ENCODE measurements around the gene MTLN. TPM values are rescaled to one million over a fixed set of nuclear protein-coding genes. Genes with fewer than 3 reads are reported as not detected.
A peak's percentile ranks its signal among the peaks of the same experiment; 100 is the strongest.
"Not testable (repeated sequence)": the region's sequence is repeated elsewhere in the genome, so short reads cannot be mapped to it uniquely, and the experiment has no call there.

The MTLN gene, protein sequence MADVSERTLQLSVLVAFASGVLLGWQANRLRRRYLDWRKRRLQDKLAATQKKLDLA
- 10 to 100 TPM; 35.1 to 41.7 TPM for total RNA-seq
- polyA plus RNA-seq, result 100 to 1,000 TPM; 125 to 186 (median 143) TPM
- 1.5 to 10.8 (median 4.6) reads per million in 6 experiments for total RNA-seq

- ATAC-seq, result peak; percentile 94 to 95
- Mint-ChIP-seq H3K36me3 (peaks cover 0 to 22% (median 0%) of the 10 kb centered on the region in 3 donors), H3K27ac (peak within 1 kb of the TSS; percentile 92 to 97 (median 96)), H3K27me3 (peaks cover 8 to 29% (median 22%) of the 10 kb centered on the region in 5 donors), H3K4me3 (peak within 1 kb of the TSS; percentile 86 to 97 (median 94)), H3K4me1 (peaks cover 19 to 33% (median 21%) of the 10 kb centered on the region in 4 donors), H3K9me3 (peaks cover 0 to 4% (median 0%) of the 10 kb centered on the region in 9 donors)
- POLR2A ChIA-PET, result no interaction called here
- peak; percentile 56 to 85 (median 71) for DNase-seq
Observed at GRCh38 chr2:110211938-110212858, at the start of gene MTLN. MTLN (minus strand) TSS chr2:110212547; CDS start chr2:110212525, 22 bp downstream.

- H3K27me3 Mint-ChIP-seq, H3K4me1 Mint-ChIP-seq, ATAC-seq, H3K36me3 Mint-ChIP-seq, DNase-seq, H3K4me3 Mint-ChIP-seq, H3K27ac Mint-ChIP-seq, POLR2A ChIA-PET, H3K9me3 Mint-ChIP-seq: not testable (repeated sequence)
Observed at GRCh38 chr2:110261910-110262309, 49.6 kb upstream of the MTLN start.

DNA sequence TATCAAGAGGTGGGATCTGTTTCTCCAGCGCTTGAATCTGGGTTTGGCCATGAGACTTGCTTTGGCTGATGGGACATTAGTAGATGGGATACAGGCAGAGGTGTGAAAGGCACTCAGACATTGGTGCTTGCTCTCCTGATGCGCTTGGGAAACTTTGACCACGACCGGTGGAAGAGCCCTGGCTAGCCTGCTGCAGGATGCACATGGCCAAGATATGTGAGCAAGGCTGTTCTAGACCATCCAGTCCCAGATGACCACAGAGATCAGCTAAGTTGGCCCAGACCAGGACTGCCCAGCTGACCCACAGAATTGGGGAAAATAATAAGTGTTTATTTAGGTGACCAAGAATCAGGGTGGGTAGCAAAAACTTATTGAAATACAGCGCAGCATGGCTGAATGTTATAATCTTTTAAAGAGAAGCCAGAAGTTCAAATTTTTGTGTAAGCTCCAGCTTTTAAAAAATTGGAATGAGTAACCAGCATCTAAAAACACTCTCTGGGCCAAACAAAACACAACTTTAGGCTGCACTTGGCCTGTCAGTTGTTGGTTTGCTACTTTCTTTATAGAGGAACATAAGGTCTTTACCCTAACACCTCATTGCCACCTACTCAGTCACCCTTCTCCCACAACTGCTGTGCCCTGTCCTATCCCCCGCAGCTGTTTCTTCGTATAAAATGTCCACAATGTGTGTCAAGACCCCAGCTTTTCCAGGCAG, 35.9 kb upstream of the MTLN start:
- DNase-seq, H3K27ac Mint-ChIP-seq, H3K27me3 Mint-ChIP-seq, H3K9me3 Mint-ChIP-seq, H3K36me3 Mint-ChIP-seq, H3K4me3 Mint-ChIP-seq, POLR2A ChIA-PET, H3K4me1 Mint-ChIP-seq, ATAC-seq: not testable (repeated sequence)

- ATAC-seq, result peak; percentile 49 to 59
- H3K36me3 Mint-ChIP-seq, H3K4me1 Mint-ChIP-seq, POLR2A ChIA-PET, DNase-seq, H3K9me3 Mint-ChIP-seq, H3K27ac Mint-ChIP-seq, H3K4me3 Mint-ChIP-seq, H3K27me3 Mint-ChIP-seq: not testable (repeated sequence)
Observed at GRCh38 chr2:110245488-110246435, 33.4 kb upstream of the MTLN start.

GRCh38 chr2:110243283-110243682, 30.9 kb upstream of the MTLN start:
- H3K4me3 Mint-ChIP-seq, H3K27ac Mint-ChIP-seq, H3K36me3 Mint-ChIP-seq, H3K27me3 Mint-ChIP-seq, POLR2A ChIA-PET, ATAC-seq, H3K4me1 Mint-ChIP-seq, DNase-seq, H3K9me3 Mint-ChIP-seq: not testable (repeated sequence)

DNA sequence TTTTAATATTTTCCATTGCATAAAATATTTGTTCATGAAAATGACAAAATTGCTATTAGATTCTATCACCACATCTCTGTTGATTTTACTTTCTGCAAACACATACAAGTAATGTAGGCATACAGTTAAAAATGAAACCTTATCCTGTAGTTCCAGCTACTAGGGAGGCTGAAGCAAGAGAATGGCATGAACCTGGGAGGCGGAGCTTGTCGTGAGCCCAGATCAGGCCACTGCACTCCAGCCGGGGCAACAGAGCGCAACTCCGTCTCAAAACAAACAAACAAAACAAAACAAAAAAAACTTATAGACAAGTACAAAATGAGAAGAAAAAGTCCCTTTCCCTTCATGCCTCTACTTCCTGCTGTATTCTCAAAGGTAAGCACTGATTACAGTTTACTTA, 22.2 kb upstream of the MTLN start:
- POLR2A ChIA-PET, H3K9me3 Mint-ChIP-seq, DNase-seq, H3K36me3 Mint-ChIP-seq, H3K4me1 Mint-ChIP-seq, H3K4me3 Mint-ChIP-seq, ATAC-seq, H3K27ac Mint-ChIP-seq, H3K27me3 Mint-ChIP-seq: not testable (repeated sequence)

DNA sequence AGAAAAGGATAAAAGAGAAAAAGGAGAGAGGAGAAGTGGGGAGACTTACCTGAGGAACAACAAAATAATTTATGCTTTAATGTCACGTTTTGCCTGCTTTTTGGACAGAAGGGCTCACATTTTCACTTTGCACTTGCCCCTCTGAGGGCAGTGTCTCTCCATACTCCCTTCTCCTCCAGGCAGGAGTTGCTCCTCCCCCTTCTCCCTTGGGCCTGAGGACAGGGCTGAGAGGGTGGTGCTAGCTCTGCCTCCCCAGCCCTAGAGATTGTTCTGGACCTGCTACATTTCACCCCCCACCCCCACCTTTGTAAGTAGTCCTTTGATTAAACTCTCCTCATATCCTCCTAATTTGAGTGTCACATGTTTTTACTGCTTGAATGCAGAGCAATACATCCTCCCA, 17.5 kb upstream of the MTLN start:
- ATAC-seq, DNase-seq, H3K9me3 Mint-ChIP-seq, H3K27ac Mint-ChIP-seq, H3K4me1 Mint-ChIP-seq, POLR2A ChIA-PET, H3K36me3 Mint-ChIP-seq, H3K4me3 Mint-ChIP-seq: not testable (repeated sequence)
- peaks cover 12 to 25% (median 17%) of the 10 kb centered on the region in 5 donors for H3K27me3 Mint-ChIP-seq

DNA sequence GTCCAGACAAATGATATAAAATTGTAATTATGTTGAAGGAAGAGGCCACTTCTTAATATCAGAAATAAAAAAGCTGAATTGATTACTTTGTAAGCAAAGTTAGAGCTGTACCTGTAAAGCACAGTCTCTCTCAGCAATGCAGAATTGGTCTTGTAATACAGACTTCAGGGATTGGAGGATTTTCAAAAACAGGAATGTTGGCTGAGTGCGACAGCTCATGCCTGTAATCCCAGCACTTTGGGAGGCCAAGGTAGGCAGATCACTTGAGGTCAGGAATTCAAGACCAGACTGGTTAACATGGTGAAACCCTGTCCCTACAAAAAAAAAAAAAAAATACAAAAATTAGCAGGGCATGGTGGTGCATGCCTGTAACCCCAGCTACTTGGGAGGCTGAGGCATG, 10.3 kb upstream of the MTLN start:
- H3K9me3 Mint-ChIP-seq, H3K4me1 Mint-ChIP-seq, ATAC-seq, H3K27ac Mint-ChIP-seq, H3K36me3 Mint-ChIP-seq, DNase-seq, H3K4me3 Mint-ChIP-seq, POLR2A ChIA-PET: not testable (repeated sequence)
- H3K27me3 Mint-ChIP-seq, result peaks cover 20 to 59% (median 47%) of the 10 kb centered on the region in 5 donors

GRCh38 chr2:110221938-110222337, 9.6 kb upstream of the MTLN start:
- Mint-ChIP-seq H3K27ac (no peak overlapping the region), H3K4me1 (no peaks in the 10 kb centered on the region), H3K36me3 (no peaks in the 10 kb centered on the region), H3K4me3 (no peak overlapping the region), H3K9me3 (peaks cover 0 to 2% (median 0%) of the 10 kb centered on the region in 9 donors), H3K27me3 (peaks cover 15 to 56% (median 41%) of the 10 kb centered on the region in 5 donors)
- no peak for DNase-seq
- ATAC-seq, result no peak
- POLR2A ChIA-PET, result no interaction called here

DNA sequence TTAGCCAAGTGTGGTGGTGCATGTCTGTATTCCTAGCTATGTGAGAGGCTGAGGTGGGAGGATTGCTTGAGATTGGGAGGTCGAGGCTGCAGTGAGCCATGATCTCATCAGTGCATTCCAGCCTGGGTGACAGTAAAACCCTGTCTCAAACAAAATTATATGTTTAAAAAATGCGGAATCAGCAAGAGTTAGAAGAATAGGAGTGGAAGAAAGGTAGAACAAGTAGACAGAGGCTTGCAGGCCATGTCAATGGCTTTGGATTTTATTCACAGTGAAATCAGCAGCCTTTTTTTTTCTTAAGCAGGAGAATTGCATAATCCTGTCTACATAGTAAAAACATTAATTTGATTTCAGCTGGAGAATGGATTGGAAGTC, 7.8 kb upstream of the MTLN start:
- H3K27ac Mint-ChIP-seq, result no peak overlapping the region
- H3K9me3 Mint-ChIP-seq, result peaks cover 0 to 2% (median 0%) of the 10 kb centered on the region in 9 donors
- POLR2A ChIA-PET, result no interaction called here
- H3K36me3 Mint-ChIP-seq, result no peaks in the 10 kb centered on the region
- H3K4me1 Mint-ChIP-seq, result no peaks in the 10 kb centered on the region
- no peak for ATAC-seq
- no peak overlapping the region for H3K4me3 Mint-ChIP-seq
- H3K27me3 Mint-ChIP-seq, result peaks cover 21 to 62% (median 46%) of the 10 kb centered on the region in 5 donors
- DNase-seq, result no peak

DNA sequence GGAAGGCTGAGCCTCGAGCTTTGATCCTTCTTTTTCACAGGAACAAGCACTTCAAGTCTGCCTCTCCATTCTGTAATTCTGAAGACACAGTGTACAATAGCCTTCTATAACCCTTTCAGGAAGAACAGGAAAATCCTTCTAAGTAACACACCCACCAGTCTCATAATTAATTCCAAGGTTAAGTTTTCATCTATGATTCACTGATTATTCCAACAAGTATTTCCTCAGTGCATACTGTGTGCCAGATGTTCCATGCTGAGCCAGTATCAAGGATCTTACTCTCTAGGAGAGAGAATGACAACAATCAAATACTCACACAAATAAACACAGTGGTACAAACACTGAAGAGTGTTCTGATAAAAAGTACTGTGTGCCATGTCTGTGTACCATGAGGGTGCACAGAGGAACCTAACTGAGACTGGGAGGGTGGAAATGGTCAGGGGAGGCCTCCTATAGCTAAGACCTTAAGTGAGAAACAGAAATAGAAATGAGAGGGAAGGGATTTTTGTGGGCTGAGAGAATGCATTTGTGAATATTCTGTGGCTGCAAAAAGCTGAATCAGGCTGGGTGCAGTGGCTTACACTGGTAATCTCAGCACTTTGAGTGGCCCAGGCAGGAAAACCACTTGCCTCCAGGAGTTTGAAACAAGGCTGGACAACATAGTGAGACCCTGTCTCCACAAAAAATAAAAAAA, 7.3 kb upstream of the MTLN start:
- Mint-ChIP-seq H3K27me3 (peaks cover 23 to 67% (median 49%) of the 10 kb centered on the region in 5 donors), H3K27ac (no peak overlapping the region), H3K9me3 (peaks cover 0 to 2% (median 0%) of the 10 kb centered on the region in 9 donors), H3K4me3 (no peak overlapping the region), H3K4me1 (no peaks in the 10 kb centered on the region), H3K36me3 (no peaks in the 10 kb centered on the region)
- ATAC-seq (no peak), DNase-seq (no peak)
- POLR2A ChIA-PET, result no interaction called here

DNA sequence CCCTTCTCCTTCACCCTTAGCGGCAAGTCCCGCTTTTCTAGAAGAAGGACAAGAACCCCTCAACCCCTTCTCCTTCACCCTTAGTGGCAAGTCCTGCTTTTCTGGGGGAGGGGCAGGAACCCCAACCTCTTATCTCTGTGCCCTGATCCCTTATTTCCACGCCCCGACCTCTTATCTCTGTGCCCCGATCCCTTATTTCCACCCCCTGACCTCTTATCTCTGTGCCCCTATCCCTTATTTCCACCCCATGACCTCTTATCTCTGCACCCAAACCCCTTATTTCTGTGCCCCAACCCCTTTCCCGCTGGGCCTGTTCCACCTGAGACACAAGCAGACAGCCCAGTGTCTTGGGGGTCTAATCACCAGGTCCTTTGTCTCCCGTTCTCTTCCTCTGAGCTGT, 6.5 kb upstream of the MTLN start:
- H3K36me3 Mint-ChIP-seq, H3K4me3 Mint-ChIP-seq, DNase-seq, ATAC-seq, H3K9me3 Mint-ChIP-seq, H3K4me1 Mint-ChIP-seq, POLR2A ChIA-PET: not testable (repeated sequence)
- Mint-ChIP-seq H3K27ac (peak overlapping the region in 1 of 10 donors; percentile 25), H3K27me3 (peaks cover 23 to 70% (median 52%) of the 10 kb centered on the region in 5 donors)

Data from naive thymus-derived CD8-positive, alpha-beta T cell (primary cell).